HepG2 (cell line): ENCODE data around the gene KDM4B. TPM values are rescaled to one million over a fixed set of nuclear protein-coding genes. Genes with fewer than 3 reads are reported as not detected.

ENCODE experiments used
- ATAC-seq: fragments of 200-7000 bp; cut with Tn5 transposase; 3 replicates; pipeline ENCODE4 v1.9.1; 2020; ENCODE audit warnings: mild to moderate bottlenecking, moderate library complexity
- BruUV-seq: library from RNA; stranded (reverse); fragments of 400-500 nt; replicated peaks from 2 replicates; lab custom pipeline; 2021; lab: Mats Ljungman, UMichigan
- CTCF ChIA-PET: fragments of 300-600 bp; formaldehyde crosslinking; extraction: SDS; loops from one replicate; lab custom pipeline; 2021; ENCODE audit warnings: low total read pairs, inconsistent platforms, low intra/inter-chr PET ratio; lab: Yijun Ruan, JAX
- POLR2A ChIA-PET: fragments of 350-600 bp; sonication (Branson Sonifier 250); formaldehyde crosslinking; loops from one replicate; lab custom pipeline; 2020; ENCODE audit warnings: antibody characterized with exemption, inconsistent platforms; lab: Yijun Ruan, JAX
- DNase-seq: peaks from one replicate; pipeline ENCODE4 v3.0.0-alpha.2; 2015; ENCODE audit warnings: low spot score
- FAIRE-seq: peaks from 3 replicates; lab custom pipeline; 2011; peaks lifted over from hg19 to GRCh38; lab: Jason Lieb, UNC
- H2AFZ ChIP-seq: one replicate; pipeline ENCODE4 v1.6.1; 2011; ENCODE audit warnings: low read length, inconsistent platforms
- H3K27ac ChIP-seq: fragments of 300-600 bp; 3 replicates; pipeline ENCODE4 v1.8.0; 2011; ENCODE audit warnings: mixed run types, mild to moderate bottlenecking, mixed read lengths, low read length, inconsistent platforms; ENCODE audit not compliant: insufficient read depth; ENCODE audit errors: extremely low read length
- H3K27me3 ChIP-seq, 2 experiments: fragments of 200-600 bp in 1 of 2; 2 replicates in 1 of 2; 3 replicates in 1 of 2; pipeline versions ENCODE4 v1.6.0 to v1.8.0; 2011; ENCODE audit warnings: low read length in 2 of 2, mild to moderate bottlenecking in 2 of 2, moderate library complexity in 2 of 2, inconsistent platforms in 1 of 2; ENCODE audit not compliant: insufficient read depth in 2 of 2, control insufficient read depth in 1 of 2
- H3K36me3 ChIP-seq, 2 experiments: fragments of 200-600 bp in 1 of 2; replicated peaks in 1 of 2; 2 replicates in 1 of 2; 3 replicates in 1 of 2; pipeline versions ENCODE4 v1.5.1 to v1.8.0; 2011; ENCODE audit warnings: low read length in 2 of 2, inconsistent platforms in 1 of 2; ENCODE audit not compliant: insufficient read depth in 2 of 2, control insufficient read depth in 1 of 2
- H3K4me1 ChIP-seq: 2 replicates; pipeline ENCODE4 v1.5.1; 2012; ENCODE audit warnings: low read length, inconsistent platforms; ENCODE audit not compliant: insufficient read depth
- H3K4me2 ChIP-seq: 2 replicates; pipeline ENCODE4 v1.6.0; 2011; ENCODE audit warnings: low read depth, low read length, inconsistent platforms
- H3K4me3 ChIP-seq, 3 experiments: fragments of 200-600 bp in 1 of 3; sonication (generic), shearing (Covaris generic) in 1 of 3; replicated peaks in 1 of 3; 2 replicates each; pipeline ENCODE4 v1.5.1; 2011 to 2016; ENCODE audit warnings: low read length in 3 of 3, inconsistent platforms in 2 of 3, low read depth in 2 of 3, mild to moderate bottlenecking in 2 of 3, control low read depth in 1 of 3, mixed read lengths in 1 of 3; ENCODE audit not compliant: insufficient read depth in 1 of 3
- H3K79me2 ChIP-seq: one replicate; pipeline ENCODE4 v1.6.1; 2011; ENCODE audit warnings: low read length, inconsistent platforms; ENCODE audit not compliant: insufficient read depth
- H3K9ac ChIP-seq: 2 replicates; pipeline ENCODE4 v1.6.0; 2011; ENCODE audit warnings: mild to moderate bottlenecking, low read depth, low read length, inconsistent platforms; ENCODE audit not compliant: insufficient read depth
- H3K9me3 ChIP-seq: 2 replicates; pipeline ENCODE4 v1.5.1; 2012; ENCODE audit warnings: mild to moderate bottlenecking, low read length
- H4K20me1 ChIP-seq: 2 replicates; pipeline ENCODE4 v1.6.0; 2011; ENCODE audit warnings: inconsistent platforms, mild to moderate bottlenecking, low read length, moderate library complexity; ENCODE audit not compliant: insufficient read depth
- ATF1 ChIP-seq: IDR thresholded peaks from 2 replicates; pipeline ENCODE4 v1.6.1; 2016; ENCODE audit warnings: mild to moderate bottlenecking, control low read depth
- HNF1B ChIP-seq: sonication (generic); formaldehyde crosslinking; IDR thresholded peaks from 2 replicates; pipeline ENCODE4 v1.5.1; 2020; ENCODE audit warnings: mild to moderate bottlenecking, moderate library complexity, missing genetic modification reagents
- HNRNPLL ChIP-seq: fragments of 200-400 bp; formaldehyde crosslinking; IDR thresholded peaks from 2 replicates; pipeline ENCODE4 v1.6.1; 2017; ENCODE audit warnings: mild to moderate bottlenecking, low read depth, low read length; ENCODE audit not compliant: poor library complexity, severe bottlenecking
- MAFK ChIP-seq, 2 experiments: IDR thresholded peaks in 1 of 2; conservative IDR thresholded peaks in 1 of 2; 2 replicates each; pipeline ENCODE4 v1.6.1; 2011; ENCODE audit warnings: improper control_type of control experiment in 2 of 2, low read length in 2 of 2
- MAZ ChIP-seq, 2 experiments: sonication (generic) in 1 of 2; formaldehyde crosslinking in 1 of 2; IDR thresholded peaks; 2 replicates each; pipeline versions ENCODE4 v1.5.0 to v1.6.1; 2012 to 2020; ENCODE audit warnings: low read depth in 2 of 2, mild to moderate bottlenecking in 2 of 2, borderline replicate concordance in 1 of 2, improper control_type of control experiment in 1 of 2, low read length in 1 of 2, missing genetic modification reagents in 1 of 2, moderate library complexity in 1 of 2
- NFKB2 ChIP-seq: sonication (generic); formaldehyde crosslinking; IDR thresholded peaks from 2 replicates; pipeline ENCODE4 v1.4.0; 2020; ENCODE audit warnings: missing genetic modification reagents, borderline replicate concordance
- POLR2G ChIP-seq: fragments of 200-400 bp; formaldehyde crosslinking; IDR thresholded peaks from 2 replicates; pipeline ENCODE4 v1.6.1; 2018; ENCODE audit warnings: mild to moderate bottlenecking, low read depth, low read length, moderate library complexity
- SIN3A ChIP-seq: IDR thresholded peaks from 2 replicates; pipeline ENCODE4 v1.6.1; 2011; ENCODE audit warnings: low read depth, mild to moderate bottlenecking, control low read depth, low read length, borderline replicate concordance
- SRY ChIP-seq: sonication (generic); formaldehyde crosslinking; IDR thresholded peaks from 2 replicates; pipeline ENCODE4 v1.8.0; 2022; ENCODE audit warnings: mild to moderate bottlenecking, missing genetic modification reagents
- TCF7 ChIP-seq: sonication (generic); IDR thresholded peaks from 2 replicates; pipeline ENCODE4 v1.6.1; 2016; ENCODE audit warnings: antibody characterized with exemption, low read depth
- THAP8 ChIP-seq: sonication (generic); formaldehyde crosslinking; IDR thresholded peaks from 2 replicates; pipeline ENCODE4 v1.5.1; 2020; ENCODE audit warnings: missing genetic modification reagents, mild to moderate bottlenecking, borderline replicate concordance
- ZC3H13 ChIP-seq: sonication (generic); formaldehyde crosslinking; IDR thresholded peaks from 2 replicates; pipeline ENCODE4 v1.8.1; 2023; ENCODE audit warnings: mild to moderate bottlenecking, missing genetic modification reagents, moderate library complexity
- ZFP82 ChIP-seq: sonication (generic); formaldehyde crosslinking; IDR thresholded peaks from 2 replicates; pipeline ENCODE4 v1.5.1; 2020; ENCODE audit warnings: mild to moderate bottlenecking, missing genetic modification reagents, borderline replicate concordance
- ZMAT3 ChIP-seq: sonication (generic); formaldehyde crosslinking; conservative IDR thresholded peaks from 2 replicates; pipeline ENCODE4 v1.7.0; 2021; ENCODE audit warnings: missing genetic modification reagents
- ZNF121 ChIP-seq: sonication (generic); formaldehyde crosslinking; IDR thresholded peaks from 2 replicates; pipeline ENCODE4 v1.5.0; 2020; ENCODE audit warnings: mild to moderate bottlenecking, missing genetic modification reagents
- ZNF230 ChIP-seq: sonication (generic); formaldehyde crosslinking; IDR thresholded peaks from 2 replicates; pipeline ENCODE4 v1.4.0; 2020; ENCODE audit warnings: mild to moderate bottlenecking, missing genetic modification reagents
- ZNF460 ChIP-seq: sonication (generic); formaldehyde crosslinking; IDR thresholded peaks from 2 replicates; pipeline ENCODE4 v1.5.1; 2020; ENCODE audit warnings: missing genetic modification reagents, mild to moderate bottlenecking, borderline replicate concordance
- ZNF501 ChIP-seq: sonication (generic); formaldehyde crosslinking; IDR thresholded peaks from 2 replicates; pipeline ENCODE4 v1.5.1; 2020; ENCODE audit warnings: mild to moderate bottlenecking, moderate library complexity, missing genetic modification reagents
- ZNF547 ChIP-seq: sonication (generic); formaldehyde crosslinking; IDR thresholded peaks from 2 replicates; pipeline ENCODE4 v1.5.1; 2020; ENCODE audit warnings: mild to moderate bottlenecking, missing genetic modification reagents
- ZNF598 ChIP-seq: sonication (generic); formaldehyde crosslinking; IDR thresholded peaks from 2 replicates; pipeline ENCODE4 v1.5.1; 2020; ENCODE audit warnings: mild to moderate bottlenecking, missing genetic modification reagents, borderline replicate concordance
- ZSCAN25 ChIP-seq: sonication (generic); formaldehyde crosslinking; IDR thresholded peaks from 2 replicates; pipeline ENCODE4 v1.8.0; 2022; ENCODE audit warnings: mild to moderate bottlenecking, missing genetic modification reagents
- WGBS: methylation state at CpG from one replicate; pipeline ENCODE4 v1.1.6; 2017; ENCODE audit warnings: low lambda C conversion rate; 5-methylcytosine and 5-hydroxymethylcytosine counted together
- in situ Hi-C: cut with HindIII; loops from 2 replicates; pipeline ENCODE4 v1.10.0; 2017; ENCODE audit warnings: low pct_unique_long_range_greater_than_20kb; ENCODE audit not compliant: extremely low pct_ligation_motif_present
- intact Hi-C: fragments of 100-400 bp; cut with micrococcal nuclease; formaldehyde crosslinking; loops from one replicate; pipeline ENCODE4 v1.10.0; 2022; ENCODE audit not compliant: unreplicated experiment
- polyA plus RNA-seq, 8 experiments: library from polyadenylated mRNA; depleted of rRNA in 3 of 8; stranded (reverse) in 7 of 8; unstranded in 1 of 8; fragments of >200 nt; fragmentation: Illumina TruSeq in 4 of 8; extraction: Trizol in 4 of 8; gene quantifications; 2 replicates each; pipeline versions ENCODE4 v1.2.1 to v1.2.3, GENCODE V29; 2011 to 2016; ENCODE audit warnings: low read depth in 4 of 8, missing spikeins in 1 of 8, mixed read lengths in 1 of 8; ENCODE audit not compliant: insufficient read depth in 1 of 8
- total RNA-seq, 5 experiments: library from RNA; depleted of rRNA; stranded (reverse); fragments of >200 nt; fragmentation: Illumina TruSeq; extraction: Trizol; gene quantifications; 2 replicates each; pipeline ENCODE4 v1.2.3, GENCODE V29; 2016; ENCODE audit warnings: low read depth in 1 of 5

KDM4B gene
- total and polyA plus RNA-seq, 2 of the 13 experiments (the other 11 are each of a cell fraction or from before 2014, with no cell fraction given), result 4.9 to 14.6 TPM

- Histone ChIP-seq H3K9ac (peak overlapping the region; percentile 73), H2AFZ (no peak overlapping the region), H3K27ac (peak overlapping the region; percentile 45), H3K4me2 (peak overlapping the region; percentile 97), H3K4me3 (peak overlapping the region; percentile 73 to 93 (median 82)), H3K9me3 (no peaks in the 10 kb centered on the region), H4K20me1 (peaks cover 42% of the 10 kb centered on the region), H3K79me2 (peaks cover 54% of the 10 kb centered on the region), H3K36me3 (no peaks in the 10 kb centered on the region), H3K4me1 (peaks cover 50% of the 10 kb centered on the region), H3K27me3 (no peaks in the 10 kb centered on the region; a peak in 1 of 5 replicates)
- in situ Hi-C loops, result no loop called here
- DNase-seq (peak; percentile 37), ATAC-seq (peak; percentile 1; the same call in 2 of the 3 replicates), FAIRE-seq (no peak)
- WGBS, result 2% methylated on average over 16 of the region's 31 CpGs
- CTCF ChIA-PET, result no interaction called here
- no TSS peak for BruUV-seq
- POLR2A ChIA-PET, result interaction anchor here (0.6 to 2.4 kb wide), 4 partner anchors 32 to 158 kb away, joined by 3 to 9 read pairs (median 4); no protein-coding TSS in a partner anchor
- intact Hi-C loops, result no loop called here
- TF ChIP-seq HNRNPLL, result peak; percentile 6
- no peak for TF ChIP-seq TCF7
- 0 out of 2 replicates have a peak, but pooled peaks have one; percentile 27 for TF ChIP-seq ZMAT3
- no peak for TF ChIP-seq MAZ (IDR thresholded peaks at IDR 0.05; ENCODE audit: borderline replicate concordance, low read depth, low read length)
- TF ChIP-seq MAZ (CRISPR knock-in tag; IDR thresholded peaks at IDR 0.05; ENCODE audit: low read depth), result 0 out of 2 replicates have a peak, but pooled peaks have one; percentile 15
- no peak for TF ChIP-seq THAP8 (CRISPR knock-in tag)
- 0 out of 2 replicates have a peak, but pooled peaks have one; percentile 13 for TF ChIP-seq POLR2G
- no peak for TF ChIP-seq MAFK (conservative IDR thresholded peaks at IDR 0.05 in 1 of 2, IDR thresholded peaks at IDR 0.05 in 1 of 2; ENCODE audit: low read length in 2 of 2)
- 0 out of 2 replicates have a peak, but pooled peaks have one; percentile 35 for TF ChIP-seq ZNF547 (CRISPR knock-in tag)
- no peak for TF ChIP-seq ZFP82 (CRISPR knock-in tag)
- no peak; the same call in 1 of the 2 replicates for TF ChIP-seq SIN3A
- no peak for TF ChIP-seq ZNF460
- 0 out of 2 replicates have a peak, but pooled peaks have one; percentile 43 for TF ChIP-seq HNF1B (CRISPR knock-in tag)
- peak; percentile 62; the same call in 1 of the 2 replicates for TF ChIP-seq ZNF121 (CRISPR knock-in tag)
- 0 out of 2 replicates have a peak, but pooled peaks have one; percentile 0 for TF ChIP-seq NFKB2 (CRISPR knock-in tag)
- no peak for TF ChIP-seq ZC3H13 (CRISPR knock-in tag)
- TF ChIP-seq ZSCAN25 (CRISPR knock-in tag), result 0 out of 2 replicates have a peak, but pooled peaks have one; percentile 22
- TF ChIP-seq ATF1 (CRISPR knock-in tag), result no peak
- TF ChIP-seq ZNF598 (CRISPR knock-in tag), result peak; percentile 72; the same call in 1 of the 2 replicates
- no peak for TF ChIP-seq ZNF230
- peak; percentile 38; the same call in 1 of the 2 replicates for TF ChIP-seq SRY (CRISPR knock-in tag)
- peak; percentile 19; the same call in 1 of the 2 replicates for TF ChIP-seq ZNF501 (CRISPR knock-in tag)
Measured at GRCh38 chr19:4970558-4971423, 1.9 kb downstream of the KDM4B start.
